ENCODE measurements around the gene FEZ2.

DNA sequence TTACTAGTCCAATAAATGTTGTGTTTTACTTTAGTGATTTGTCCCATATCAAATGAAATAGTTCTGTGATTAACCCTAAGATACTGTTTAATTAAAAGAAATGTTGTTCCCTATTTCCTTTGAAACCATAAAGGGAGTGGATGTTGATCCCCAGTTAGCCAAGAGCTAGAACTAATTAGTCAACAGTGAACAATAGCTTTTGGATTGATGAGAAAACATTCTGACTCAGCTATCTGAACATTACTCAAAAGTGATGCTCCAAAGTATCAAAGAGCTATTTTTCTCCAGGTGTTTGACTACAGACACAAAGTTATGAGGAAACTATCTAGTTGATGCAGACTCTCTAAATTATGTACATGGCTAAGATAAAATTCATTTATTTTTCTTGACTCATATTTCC lies 7.3 kb upstream of the FEZ2 start:
- TF ChIP-seq CTCF (IDR thresholded peaks at IDR 0.05), result no peak
- TF ChIP-seq POLR2AphosphoS5 (IDR thresholded peaks at IDR 0.05), result no peak

Data from transverse colon (tissue), 4 donors.